ENCODE results near the gene SORBS1.

GRCh38 chr10:95281206-95281605, 280.0 kb downstream of the SORBS1 start:
- no peak for TF ChIP-seq CTCF (conservative IDR thresholded peaks at IDR 0.05; ENCODE audit: low read depth, low read length)
- TF ChIP-seq EZH2 (IDR thresholded peaks at IDR 0.05; ENCODE audit: borderline replicate concordance, low read depth, low read length, poor library complexity, severe bottlenecking) = no peak

Data from A673 (cell line).